WTC11 (cell line): ENCODE measurements around the gene SLC5A5. TPM values are rescaled to one million over a fixed set of nuclear protein-coding genes. Genes with fewer than 3 reads are reported as not detected.

Source experiments
- ATAC-seq: fragments of 200-7000 bp; cut with Tn5 transposase; 2 replicates; pipeline ENCODE4 v1.10.0; 2021; ENCODE audit warnings: mild to moderate bottlenecking, moderate library complexity
- CTCF ChIA-PET: fragments of 300-600 bp; sonication (Branson Sonifier 250); formaldehyde crosslinking; loops from one replicate; lab custom pipeline; 2021; ENCODE audit warnings: antibody characterized with exemption; lab: Charles Lee
- POLR2A ChIA-PET: fragments of 350-600 bp; sonication (Branson Sonifier 250); formaldehyde crosslinking; loops from one replicate; lab custom pipeline; 2021; ENCODE audit warnings: antibody characterized with exemption; lab: Charles Lee
- DNase-seq: peaks from one replicate; pipeline ENCODE4 v3.0.0; 2021; ENCODE audit warnings: low spot score
- H3K27ac Mint-ChIP-seq: 2 replicates; pipeline ENCODE4 v1.8.0; 2021; ENCODE audit warnings: mixed read lengths
- H3K27me3 Mint-ChIP-seq: 2 replicates; pipeline ENCODE4 v1.8.0; 2021; ENCODE audit warnings: low read depth, mild to moderate bottlenecking, moderate library complexity, mixed read lengths
- H3K36me3 Mint-ChIP-seq: 2 replicates; pipeline ENCODE4 v1.8.0; 2021; ENCODE audit warnings: mixed read lengths
- H3K4me1 Mint-ChIP-seq: 2 replicates; pipeline ENCODE4 v1.8.0; 2022; ENCODE audit warnings: mixed read lengths
- H3K4me3 Mint-ChIP-seq: 2 replicates; pipeline ENCODE4 v1.8.0; 2021; ENCODE audit warnings: mild to moderate bottlenecking, moderate library complexity, mixed read lengths
- H3K9me3 Mint-ChIP-seq: 2 replicates; pipeline ENCODE4 v1.8.0; 2021; ENCODE audit warnings: mixed read lengths
- ATF1 ChIP-seq: sonication (generic); formaldehyde crosslinking; IDR thresholded peaks from 2 replicates; pipeline ENCODE4 v1.8.1; 2023; ENCODE audit warnings: mild to moderate bottlenecking, moderate library complexity, missing genetic modification reagents
- EMX1 ChIP-seq: fragments of 250-450 bp; sonication (Bioruptor Pico); IDR thresholded peaks from 2 replicates; pipeline ENCODE4 v1.8.0; 2021; ENCODE audit warnings: mild to moderate bottlenecking
- ESRRA ChIP-seq: sonication (generic); formaldehyde crosslinking; IDR thresholded peaks from 2 replicates; pipeline ENCODE4 v1.8.1; 2022; ENCODE audit warnings: mild to moderate bottlenecking, missing genetic modification reagents, borderline replicate concordance
- ETV6 ChIP-seq: sonication (generic); formaldehyde crosslinking; IDR thresholded peaks from 2 replicates; pipeline ENCODE4 v1.8.1; 2022; ENCODE audit warnings: mild to moderate bottlenecking, missing genetic modification reagents
- NFATC4 ChIP-seq: fragments of 250-450 bp; sonication (Bioruptor Pico); IDR thresholded peaks from 2 replicates; pipeline ENCODE4 v1.9.0; 2021; ENCODE audit warnings: mild to moderate bottlenecking
- NFE2L1 ChIP-seq: sonication (generic); formaldehyde crosslinking; IDR thresholded peaks from 2 replicates; pipeline ENCODE4 v1.8.1; 2023; ENCODE audit warnings: missing genetic modification reagents
- NR2C2 ChIP-seq: sonication (generic); formaldehyde crosslinking; IDR thresholded peaks from 2 replicates; pipeline ENCODE4 v1.8.0; 2022; ENCODE audit warnings: mild to moderate bottlenecking, missing genetic modification reagents
- RORB ChIP-seq: fragments of 250-450 bp; sonication (Bioruptor Pico); IDR thresholded peaks from 2 replicates; pipeline ENCODE4 v1.9.0; 2021; ENCODE audit warnings: mild to moderate bottlenecking
- ZNF317 ChIP-seq: sonication (generic); formaldehyde crosslinking; IDR thresholded peaks from 2 replicates; pipeline ENCODE4 v1.8.1; 2023; ENCODE audit warnings: low read depth, mild to moderate bottlenecking, moderate library complexity, missing genetic modification reagents, borderline replicate concordance
- ZNF396 ChIP-seq: fragments of 250-450 bp; sonication (Bioruptor Pico); IDR thresholded peaks from 2 replicates; pipeline ENCODE4 v1.8.0; 2021; ENCODE audit warnings: mild to moderate bottlenecking, moderate library complexity, borderline replicate concordance
- total RNA-seq: library from RNA; stranded (reverse); gene quantifications from 3 replicates; pipeline ENCODE4 v1.2.3, GENCODE V29; 2021
- TF ChIP-seq, protein P1 (sequence below): sonication (generic); formaldehyde crosslinking; IDR thresholded peaks from 2 replicates; pipeline ENCODE4 v1.8.0; 2023; ENCODE audit warnings: mild to moderate bottlenecking, missing genetic modification reagents
- TF ChIP-seq, protein P2 (sequence below): sonication (generic); formaldehyde crosslinking; IDR thresholded peaks from 2 replicates; pipeline ENCODE4 v1.8.0; 2022; ENCODE audit warnings: mild to moderate bottlenecking, missing genetic modification reagents
- TF ChIP-seq, protein P3 (sequence below): sonication (generic); formaldehyde crosslinking; IDR thresholded peaks from 2 replicates; pipeline ENCODE4 v1.8.0; 2023; ENCODE audit warnings: missing genetic modification reagents, mild to moderate bottlenecking, borderline replicate concordance
- TF ChIP-seq, protein P4 (sequence below): sonication (generic); formaldehyde crosslinking; IDR thresholded peaks from 2 replicates; pipeline ENCODE4 v1.8.1; 2022; ENCODE audit warnings: missing genetic modification reagents, borderline replicate concordance
- TF ChIP-seq, protein P5 (sequence below): sonication (generic); formaldehyde crosslinking; IDR thresholded peaks from 2 replicates; pipeline ENCODE4 v1.8.1; 2023; ENCODE audit warnings: mild to moderate bottlenecking, missing genetic modification reagents, moderate library complexity
- TF ChIP-seq, protein P6 (sequence below): fragments of 250-450 bp; sonication (Bioruptor Pico); IDR thresholded peaks from 2 replicates; pipeline ENCODE4 v1.9.0; 2021; ENCODE audit warnings: mild to moderate bottlenecking, borderline replicate concordance
- TF ChIP-seq, protein P7 (sequence below): sonication (generic); formaldehyde crosslinking; IDR thresholded peaks from 2 replicates; pipeline ENCODE4 v1.8.1; 2023; ENCODE audit warnings: mild to moderate bottlenecking, missing genetic modification reagents

The SLC5A5 gene
- total RNA-seq, 1 experiment from 2014 or later, result 2.5 TPM

DNA sequence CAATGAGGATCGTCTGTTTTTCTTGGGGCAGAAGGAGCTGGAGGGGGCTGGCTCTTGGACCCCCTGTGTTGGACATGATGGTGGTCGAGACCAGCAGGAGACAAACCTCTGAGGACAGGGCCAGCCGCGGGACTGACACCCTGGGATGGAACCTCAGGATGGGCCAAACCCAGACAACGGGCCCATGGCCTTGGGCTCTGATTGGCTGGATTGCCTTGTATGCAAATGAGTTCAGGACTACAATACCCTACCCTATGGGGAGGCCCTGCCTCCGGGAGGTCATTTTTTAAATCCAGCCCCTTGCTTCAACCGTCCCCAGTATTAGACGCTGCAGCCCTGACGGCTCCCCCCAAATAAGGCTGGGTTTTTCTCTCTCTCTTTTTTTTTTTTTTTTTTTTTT is 22.0 kb downstream of the SLC5A5 start:
- Mint-ChIP-seq H3K9me3 (no peaks in the 10 kb centered on the region), H3K4me1 (peaks cover 4% of the 10 kb centered on the region; the same call in 1 of the 2 replicates), H3K4me3 (no peak overlapping the region), H3K27ac (no peak overlapping the region), H3K36me3 (no peaks in the 10 kb centered on the region), H3K27me3 (peaks cover 18% of the 10 kb centered on the region)
- CTCF ChIA-PET, result interaction anchor here (1.5 kb wide), 1 partner anchor 45 kb away, joined by 3 read pairs; no protein-coding TSS in a partner anchor
- DNase-seq (no peak), ATAC-seq (no peak)
- POLR2A ChIA-PET, result no interaction called here
- TF ChIP-seq, protein P1, sequence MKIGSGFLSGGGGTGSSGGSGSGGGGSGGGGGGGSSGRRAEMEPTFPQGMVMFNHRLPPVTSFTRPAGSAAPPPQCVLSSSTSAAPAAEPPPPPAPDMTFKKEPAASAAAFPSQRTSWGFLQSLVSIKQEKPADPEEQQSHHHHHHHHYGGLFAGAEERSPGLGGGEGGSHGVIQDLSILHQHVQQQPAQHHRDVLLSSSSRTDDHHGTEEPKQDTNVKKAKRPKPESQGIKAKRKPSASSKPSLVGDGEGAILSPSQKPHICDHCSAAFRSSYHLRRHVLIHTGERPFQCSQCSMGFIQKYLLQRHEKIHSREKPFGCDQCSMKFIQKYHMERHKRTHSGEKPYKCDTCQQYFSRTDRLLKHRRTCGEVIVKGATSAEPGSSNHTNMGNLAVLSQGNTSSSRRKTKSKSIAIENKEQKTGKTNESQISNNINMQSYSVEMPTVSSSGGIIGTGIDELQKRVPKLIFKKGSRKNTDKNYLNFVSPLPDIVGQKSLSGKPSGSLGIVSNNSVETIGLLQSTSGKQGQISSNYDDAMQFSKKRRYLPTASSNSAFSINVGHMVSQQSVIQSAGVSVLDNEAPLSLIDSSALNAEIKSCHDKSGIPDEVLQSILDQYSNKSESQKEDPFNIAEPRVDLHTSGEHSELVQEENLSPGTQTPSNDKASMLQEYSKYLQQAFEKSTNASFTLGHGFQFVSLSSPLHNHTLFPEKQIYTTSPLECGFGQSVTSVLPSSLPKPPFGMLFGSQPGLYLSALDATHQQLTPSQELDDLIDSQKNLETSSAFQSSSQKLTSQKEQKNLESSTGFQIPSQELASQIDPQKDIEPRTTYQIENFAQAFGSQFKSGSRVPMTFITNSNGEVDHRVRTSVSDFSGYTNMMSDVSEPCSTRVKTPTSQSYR (CRISPR knock-in tag), result no peak
- no peak for TF ChIP-seq ETV6 (CRISPR knock-in tag)

DNA sequence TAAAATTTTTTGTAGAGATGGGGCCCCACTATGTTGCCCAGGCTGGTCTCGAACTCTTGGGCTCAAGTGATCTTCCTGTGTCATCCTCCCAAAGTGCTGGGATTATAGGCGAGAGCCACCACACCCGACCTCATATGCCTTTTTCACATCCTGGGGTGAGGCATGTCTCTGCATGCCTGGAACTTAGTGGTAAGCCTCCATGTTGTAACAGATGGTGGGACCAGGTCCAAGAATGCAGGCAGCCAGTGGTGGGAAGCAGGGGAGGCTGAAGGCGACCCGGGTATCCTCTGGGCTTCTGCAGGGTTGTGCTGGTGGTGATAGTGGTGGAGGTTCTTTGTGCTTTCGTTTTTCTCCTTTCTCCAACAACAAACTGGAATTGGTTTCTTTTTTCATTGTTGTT is 31.0 kb downstream of the SLC5A5 start:
- CTCF ChIA-PET, result no interaction called here
- DNase-seq (no peak), ATAC-seq (no peak)
- H3K4me3 Mint-ChIP-seq, result no peak overlapping the region
- peaks cover 13% of the 10 kb centered on the region for H3K36me3 Mint-ChIP-seq
- POLR2A ChIA-PET, result no interaction called here
- H3K27me3 Mint-ChIP-seq, result peaks cover 16% of the 10 kb centered on the region
- H3K27ac Mint-ChIP-seq, result no peak overlapping the region
- H3K9me3 Mint-ChIP-seq, result peaks cover 32% of the 10 kb centered on the region
- TF ChIP-seq, protein P2, sequence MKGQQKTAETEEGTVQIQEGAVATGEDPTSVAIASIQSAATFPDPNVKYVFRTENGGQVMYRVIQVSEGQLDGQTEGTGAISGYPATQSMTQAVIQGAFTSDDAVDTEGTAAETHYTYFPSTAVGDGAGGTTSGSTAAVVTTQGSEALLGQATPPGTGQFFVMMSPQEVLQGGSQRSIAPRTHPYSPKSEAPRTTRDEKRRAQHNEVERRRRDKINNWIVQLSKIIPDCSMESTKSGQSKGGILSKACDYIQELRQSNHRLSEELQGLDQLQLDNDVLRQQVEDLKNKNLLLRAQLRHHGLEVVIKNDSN (CRISPR knock-in tag), result no peak
- TF ChIP-seq, protein P3, sequence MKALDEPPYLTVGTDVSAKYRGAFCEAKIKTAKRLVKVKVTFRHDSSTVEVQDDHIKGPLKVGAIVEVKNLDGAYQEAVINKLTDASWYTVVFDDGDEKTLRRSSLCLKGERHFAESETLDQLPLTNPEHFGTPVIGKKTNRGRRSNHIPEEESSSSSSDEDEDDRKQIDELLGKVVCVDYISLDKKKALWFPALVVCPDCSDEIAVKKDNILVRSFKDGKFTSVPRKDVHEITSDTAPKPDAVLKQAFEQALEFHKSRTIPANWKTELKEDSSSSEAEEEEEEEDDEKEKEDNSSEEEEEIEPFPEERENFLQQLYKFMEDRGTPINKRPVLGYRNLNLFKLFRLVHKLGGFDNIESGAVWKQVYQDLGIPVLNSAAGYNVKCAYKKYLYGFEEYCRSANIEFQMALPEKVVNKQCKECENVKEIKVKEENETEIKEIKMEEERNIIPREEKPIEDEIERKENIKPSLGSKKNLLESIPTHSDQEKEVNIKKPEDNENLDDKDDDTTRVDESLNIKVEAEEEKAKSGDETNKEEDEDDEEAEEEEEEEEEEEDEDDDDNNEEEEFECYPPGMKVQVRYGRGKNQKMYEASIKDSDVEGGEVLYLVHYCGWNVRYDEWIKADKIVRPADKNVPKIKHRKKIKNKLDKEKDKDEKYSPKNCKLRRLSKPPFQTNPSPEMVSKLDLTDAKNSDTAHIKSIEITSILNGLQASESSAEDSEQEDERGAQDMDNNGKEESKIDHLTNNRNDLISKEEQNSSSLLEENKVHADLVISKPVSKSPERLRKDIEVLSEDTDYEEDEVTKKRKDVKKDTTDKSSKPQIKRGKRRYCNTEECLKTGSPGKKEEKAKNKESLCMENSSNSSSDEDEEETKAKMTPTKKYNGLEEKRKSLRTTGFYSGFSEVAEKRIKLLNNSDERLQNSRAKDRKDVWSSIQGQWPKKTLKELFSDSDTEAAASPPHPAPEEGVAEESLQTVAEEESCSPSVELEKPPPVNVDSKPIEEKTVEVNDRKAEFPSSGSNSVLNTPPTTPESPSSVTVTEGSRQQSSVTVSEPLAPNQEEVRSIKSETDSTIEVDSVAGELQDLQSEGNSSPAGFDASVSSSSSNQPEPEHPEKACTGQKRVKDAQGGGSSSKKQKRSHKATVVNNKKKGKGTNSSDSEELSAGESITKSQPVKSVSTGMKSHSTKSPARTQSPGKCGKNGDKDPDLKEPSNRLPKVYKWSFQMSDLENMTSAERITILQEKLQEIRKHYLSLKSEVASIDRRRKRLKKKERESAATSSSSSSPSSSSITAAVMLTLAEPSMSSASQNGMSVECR (CRISPR knock-in tag), result no peak
- TF ChIP-seq NR2C2 (CRISPR knock-in tag) (no peak), ATF1 (CRISPR knock-in tag) (no peak), NFATC4 (CRISPR knock-in tag) (no peak), ZNF317 (CRISPR knock-in tag) (no peak), ZNF396 (no peak), NFE2L1 (no peak), EMX1 (CRISPR knock-in tag) (no peak), ESRRA (CRISPR knock-in tag) (no peak), RORB (CRISPR knock-in tag) (no peak)
- TF ChIP-seq, protein P4, sequence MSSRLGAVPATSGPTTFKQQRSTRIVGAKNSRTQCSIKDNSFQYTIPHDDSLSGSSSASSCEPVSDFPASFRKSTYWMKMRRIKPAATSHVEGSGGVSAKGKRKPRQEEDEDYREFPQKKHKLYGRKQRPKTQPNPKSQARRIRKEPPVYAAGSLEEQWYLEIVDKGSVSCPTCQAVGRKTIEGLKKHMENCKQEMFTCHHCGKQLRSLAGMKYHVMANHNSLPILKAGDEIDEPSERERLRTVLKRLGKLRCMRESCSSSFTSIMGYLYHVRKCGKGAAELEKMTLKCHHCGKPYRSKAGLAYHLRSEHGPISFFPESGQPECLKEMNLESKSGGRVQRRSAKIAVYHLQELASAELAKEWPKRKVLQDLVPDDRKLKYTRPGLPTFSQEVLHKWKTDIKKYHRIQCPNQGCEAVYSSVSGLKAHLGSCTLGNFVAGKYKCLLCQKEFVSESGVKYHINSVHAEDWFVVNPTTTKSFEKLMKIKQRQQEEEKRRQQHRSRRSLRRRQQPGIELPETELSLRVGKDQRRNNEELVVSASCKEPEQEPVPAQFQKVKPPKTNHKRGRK (CRISPR knock-in tag), result no peak
- TF ChIP-seq, protein P5, sequence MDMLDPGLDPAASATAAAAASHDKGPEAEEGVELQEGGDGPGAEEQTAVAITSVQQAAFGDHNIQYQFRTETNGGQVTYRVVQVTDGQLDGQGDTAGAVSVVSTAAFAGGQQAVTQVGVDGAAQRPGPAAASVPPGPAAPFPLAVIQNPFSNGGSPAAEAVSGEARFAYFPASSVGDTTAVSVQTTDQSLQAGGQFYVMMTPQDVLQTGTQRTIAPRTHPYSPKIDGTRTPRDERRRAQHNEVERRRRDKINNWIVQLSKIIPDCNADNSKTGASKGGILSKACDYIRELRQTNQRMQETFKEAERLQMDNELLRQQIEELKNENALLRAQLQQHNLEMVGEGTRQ (CRISPR knock-in tag), result no peak
- TF ChIP-seq, protein P6, sequence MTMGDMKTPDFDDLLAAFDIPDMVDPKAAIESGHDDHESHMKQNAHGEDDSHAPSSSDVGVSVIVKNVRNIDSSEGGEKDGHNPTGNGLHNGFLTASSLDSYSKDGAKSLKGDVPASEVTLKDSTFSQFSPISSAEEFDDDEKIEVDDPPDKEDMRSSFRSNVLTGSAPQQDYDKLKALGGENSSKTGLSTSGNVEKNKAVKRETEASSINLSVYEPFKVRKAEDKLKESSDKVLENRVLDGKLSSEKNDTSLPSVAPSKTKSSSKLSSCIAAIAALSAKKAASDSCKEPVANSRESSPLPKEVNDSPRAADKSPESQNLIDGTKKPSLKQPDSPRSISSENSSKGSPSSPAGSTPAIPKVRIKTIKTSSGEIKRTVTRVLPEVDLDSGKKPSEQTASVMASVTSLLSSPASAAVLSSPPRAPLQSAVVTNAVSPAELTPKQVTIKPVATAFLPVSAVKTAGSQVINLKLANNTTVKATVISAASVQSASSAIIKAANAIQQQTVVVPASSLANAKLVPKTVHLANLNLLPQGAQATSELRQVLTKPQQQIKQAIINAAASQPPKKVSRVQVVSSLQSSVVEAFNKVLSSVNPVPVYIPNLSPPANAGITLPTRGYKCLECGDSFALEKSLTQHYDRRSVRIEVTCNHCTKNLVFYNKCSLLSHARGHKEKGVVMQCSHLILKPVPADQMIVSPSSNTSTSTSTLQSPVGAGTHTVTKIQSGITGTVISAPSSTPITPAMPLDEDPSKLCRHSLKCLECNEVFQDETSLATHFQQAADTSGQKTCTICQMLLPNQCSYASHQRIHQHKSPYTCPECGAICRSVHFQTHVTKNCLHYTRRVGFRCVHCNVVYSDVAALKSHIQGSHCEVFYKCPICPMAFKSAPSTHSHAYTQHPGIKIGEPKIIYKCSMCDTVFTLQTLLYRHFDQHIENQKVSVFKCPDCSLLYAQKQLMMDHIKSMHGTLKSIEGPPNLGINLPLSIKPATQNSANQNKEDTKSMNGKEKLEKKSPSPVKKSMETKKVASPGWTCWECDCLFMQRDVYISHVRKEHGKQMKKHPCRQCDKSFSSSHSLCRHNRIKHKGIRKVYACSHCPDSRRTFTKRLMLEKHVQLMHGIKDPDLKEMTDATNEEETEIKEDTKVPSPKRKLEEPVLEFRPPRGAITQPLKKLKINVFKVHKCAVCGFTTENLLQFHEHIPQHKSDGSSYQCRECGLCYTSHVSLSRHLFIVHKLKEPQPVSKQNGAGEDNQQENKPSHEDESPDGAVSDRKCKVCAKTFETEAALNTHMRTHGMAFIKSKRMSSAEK, result no peak
- TF ChIP-seq, protein P7, sequence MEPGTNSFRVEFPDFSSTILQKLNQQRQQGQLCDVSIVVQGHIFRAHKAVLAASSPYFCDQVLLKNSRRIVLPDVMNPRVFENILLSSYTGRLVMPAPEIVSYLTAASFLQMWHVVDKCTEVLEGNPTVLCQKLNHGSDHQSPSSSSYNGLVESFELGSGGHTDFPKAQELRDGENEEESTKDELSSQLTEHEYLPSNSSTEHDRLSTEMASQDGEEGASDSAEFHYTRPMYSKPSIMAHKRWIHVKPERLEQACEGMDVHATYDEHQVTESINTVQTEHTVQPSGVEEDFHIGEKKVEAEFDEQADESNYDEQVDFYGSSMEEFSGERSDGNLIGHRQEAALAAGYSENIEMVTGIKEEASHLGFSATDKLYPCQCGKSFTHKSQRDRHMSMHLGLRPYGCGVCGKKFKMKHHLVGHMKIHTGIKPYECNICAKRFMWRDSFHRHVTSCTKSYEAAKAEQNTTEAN (CRISPR knock-in tag), result no peak
- no peaks in the 10 kb centered on the region for H3K4me1 Mint-ChIP-seq
